Femur (tissue), 1 donor: Measurements from ENCODE around the gene CDC25B.
"Not testable (repeated sequence)": the region's sequence is repeated elsewhere in the genome, so short reads cannot be mapped to it uniquely, and the experiment has no call there.

Experiments
- DNase-seq: peaks from one replicate; pipeline ENCODE4 v3.0.0-alpha.2; 2017

The CDC25B gene

DNA sequence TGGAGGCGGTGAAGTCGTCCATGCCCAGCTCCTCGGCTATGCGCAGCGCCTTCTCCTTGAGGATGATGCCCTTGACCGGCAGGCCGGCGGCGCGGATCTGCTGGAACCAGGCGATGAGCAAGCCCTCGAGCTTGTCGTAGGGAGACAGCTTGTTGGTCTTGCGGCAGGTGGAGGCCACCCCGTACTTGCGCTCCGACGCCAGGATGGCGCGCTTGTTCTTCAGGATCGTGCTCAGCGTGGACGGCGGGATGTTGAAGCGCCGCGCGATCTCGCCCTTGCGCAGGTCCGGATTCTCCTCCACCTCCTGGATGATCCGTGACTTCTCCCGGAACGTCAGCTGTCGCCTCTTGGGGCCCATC lies 10.0 kb upstream of the CDC25B start:
- peak; percentile 77 for DNase-seq

- DNase-seq, result peak; percentile 94
Observed at GRCh38 chr20:3786665-3787323, 9.3 kb upstream of the CDC25B start, which contains the start of gene CENPB. Gene CENPB, minus strand, starts transcription at chr20:3786740. Its CDS starts 257 bp downstream, at chr20:3786483.

GRCh38 chr20:3787324-3788014 lies 8.6 kb upstream of the CDC25B start:
- no peak for DNase-seq

GRCh38 chr20:3788685-3789155 lies 7.4 kb upstream of the CDC25B start:
- no peak for DNase-seq

- DNase-seq, result not testable (repeated sequence)
Observed at GRCh38 chr20:3789201-3789600, 6.9 kb upstream of the CDC25B start.

DNA sequence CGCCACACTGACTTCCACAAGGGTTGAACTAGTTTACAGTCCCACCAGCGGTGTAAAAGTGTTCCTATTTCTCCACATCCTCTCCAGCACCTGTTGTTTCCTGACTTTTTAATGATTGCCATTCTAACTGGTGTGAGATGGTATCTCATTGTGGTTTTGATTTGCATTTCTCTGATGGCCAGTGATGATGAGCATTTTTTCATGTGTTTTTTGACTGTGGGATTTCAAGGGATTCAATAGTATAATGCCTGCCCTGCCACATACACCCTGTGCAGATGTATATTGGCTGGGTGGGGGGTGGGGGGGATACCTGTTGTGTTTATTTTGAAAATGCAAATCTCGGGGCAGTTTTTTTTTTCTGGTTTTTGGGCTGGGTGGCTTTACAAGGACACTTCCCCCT lies 1.9 kb upstream of the CDC25B start:
- not testable (repeated sequence) for DNase-seq

GRCh38 chr20:3794701-3795420 lies 1.2 kb upstream of the CDC25B start:
- DNase-seq, result no peak

DNA sequence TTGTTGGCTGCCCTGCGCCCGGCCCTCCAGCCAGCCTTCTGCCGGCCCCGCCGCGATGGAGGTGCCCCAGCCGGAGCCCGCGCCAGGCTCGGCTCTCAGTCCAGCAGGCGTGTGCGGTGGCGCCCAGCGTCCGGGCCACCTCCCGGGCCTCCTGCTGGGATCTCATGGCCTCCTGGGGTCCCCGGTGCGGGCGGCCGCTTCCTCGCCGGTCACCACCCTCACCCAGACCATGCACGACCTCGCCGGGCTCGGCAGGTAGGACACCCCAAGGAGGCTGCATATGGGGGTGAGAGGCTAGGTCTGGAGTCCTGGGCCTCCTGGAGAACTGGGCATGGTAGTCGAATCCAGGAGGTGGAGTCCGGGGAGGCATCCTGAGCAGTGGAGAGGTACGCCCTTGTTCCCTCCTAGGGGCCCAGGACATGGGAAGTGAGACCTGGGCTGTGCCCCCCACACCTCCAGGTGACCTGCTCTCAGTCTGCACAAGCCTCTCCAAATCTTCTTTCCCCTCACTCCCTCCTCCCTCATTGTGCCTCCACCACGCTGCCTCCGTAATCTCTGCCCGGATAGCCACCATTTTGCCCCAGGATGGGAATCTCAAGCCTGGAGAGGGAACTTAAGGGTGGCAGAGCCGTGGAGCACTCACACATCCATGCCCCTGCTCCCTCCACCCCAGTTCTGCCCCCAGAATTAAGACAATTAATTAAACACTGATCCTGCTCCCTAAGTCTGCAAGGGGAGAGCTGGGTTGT lies 541 bp downstream of the CDC25B start:
- no peak for DNase-seq

GRCh38 chr20:3797226-3797545 lies 1.1 kb downstream of the CDC25B start:
- DNase-seq, result no peak

- no peak for DNase-seq
Observed at GRCh38 chr20:3797592-3798372, 1.7 kb downstream of the CDC25B start.

DNA sequence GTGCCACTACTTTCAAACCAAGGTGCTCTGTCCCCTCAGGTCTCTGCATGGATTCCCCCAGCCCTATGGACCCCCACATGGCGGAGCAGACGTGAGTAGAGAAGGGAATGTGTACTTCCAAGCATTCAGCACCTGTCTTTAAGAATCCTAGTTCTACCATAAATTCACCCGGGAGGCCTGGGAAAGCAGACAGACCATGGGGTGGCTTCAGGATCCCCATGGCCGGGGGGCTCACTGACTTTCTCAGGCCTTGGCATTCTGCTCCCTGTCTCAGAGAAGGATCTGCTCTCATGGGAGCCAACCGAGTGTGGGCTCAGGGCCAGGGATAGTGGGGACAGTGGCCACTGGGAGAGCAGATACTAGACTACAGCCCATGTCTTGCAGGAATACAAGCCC lies 2.3 kb downstream of the CDC25B start:
- no peak for DNase-seq

DNA sequence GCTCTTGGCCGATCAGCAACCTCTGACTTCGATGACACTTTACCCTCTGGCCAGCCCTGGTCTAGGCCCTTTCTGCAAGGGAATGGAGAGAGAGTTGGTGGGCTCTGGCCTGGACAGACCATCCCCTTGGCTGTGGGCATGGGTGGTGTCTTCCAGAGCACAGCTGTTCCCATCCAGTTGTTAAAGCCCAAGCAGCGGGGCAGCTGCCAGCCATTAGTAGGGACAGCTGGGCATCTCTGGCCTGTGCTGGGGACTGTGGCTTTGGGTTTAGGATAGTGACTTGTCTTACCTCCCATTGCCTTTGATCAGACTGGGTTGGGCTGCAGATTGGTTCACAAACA lies 2.8 kb downstream of the CDC25B start:
- peak; percentile 76 for DNase-seq

DNA sequence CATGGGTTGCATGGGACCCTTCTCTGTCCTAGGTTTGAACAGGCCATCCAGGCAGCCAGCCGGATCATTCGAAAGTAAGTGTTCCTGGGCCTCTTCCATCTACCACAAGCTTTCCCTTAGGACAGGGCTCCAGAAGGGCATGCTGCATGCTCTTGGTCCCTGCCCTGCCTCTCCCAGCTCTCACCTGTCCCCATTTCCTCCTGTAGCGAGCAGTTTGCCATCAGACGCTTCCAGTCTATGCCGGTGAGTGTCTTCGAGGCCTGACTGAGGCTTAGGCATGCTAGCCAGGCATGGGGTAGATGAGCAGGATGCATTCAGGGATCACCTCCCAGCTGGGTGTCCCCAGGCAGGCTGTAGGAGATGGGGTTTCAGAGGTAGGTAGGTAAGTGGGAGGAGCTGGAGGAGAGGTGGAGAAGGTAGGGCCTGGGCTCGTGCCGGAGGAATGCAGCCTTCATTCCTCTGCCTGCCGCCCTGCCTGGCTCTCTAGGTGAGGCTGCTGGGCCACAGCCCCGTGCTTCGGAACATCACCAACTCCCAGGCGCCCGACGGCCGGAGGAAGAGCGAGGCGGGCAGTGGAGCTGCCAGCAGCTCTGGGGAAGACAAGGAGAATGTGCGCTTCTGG lies 4.3 kb downstream of the CDC25B start:
- DNase-seq, result peak; percentile 12

DNA sequence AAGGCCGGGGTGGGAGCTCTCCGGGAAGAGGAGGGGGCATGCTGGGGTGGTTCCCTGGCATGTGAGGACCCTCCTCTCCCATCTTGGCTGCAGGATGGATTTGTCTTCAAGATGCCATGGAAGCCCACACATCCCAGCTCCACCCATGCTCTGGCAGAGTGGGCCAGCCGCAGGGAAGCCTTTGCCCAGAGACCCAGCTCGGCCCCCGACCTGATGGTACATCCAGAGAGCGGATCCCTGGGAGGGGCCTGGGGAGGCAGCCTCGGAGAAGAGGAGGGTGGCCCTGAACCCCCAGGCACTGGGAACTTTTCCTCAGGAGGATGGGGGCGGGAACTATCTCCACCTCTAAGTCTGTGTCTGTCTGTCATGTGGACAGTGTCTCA lies 4.8 kb downstream of the CDC25B start:
- no peak for DNase-seq

DNA sequence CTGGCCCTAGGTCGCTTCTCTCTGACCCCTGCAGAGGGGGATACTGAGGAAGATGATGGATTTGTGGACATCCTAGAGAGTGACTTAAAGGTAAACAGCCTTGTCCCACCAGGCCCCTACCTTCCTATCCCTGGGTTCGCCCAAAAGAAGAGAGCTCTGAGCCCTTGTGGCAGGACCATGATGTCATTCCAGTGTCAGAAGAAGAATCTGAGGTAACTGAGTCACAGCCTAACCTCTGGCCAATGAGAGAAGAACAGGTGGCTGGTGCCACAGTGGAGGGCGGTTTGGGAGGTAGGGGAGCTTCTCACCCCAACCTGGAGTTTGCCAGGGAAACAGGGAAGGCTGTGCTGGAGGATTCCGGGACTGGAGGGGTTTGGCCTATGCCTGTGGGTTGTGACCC lies 5.2 kb downstream of the CDC25B start:
- DNase-seq, result no peak

GRCh38 chr20:3801846-3802245 lies 5.7 kb downstream of the CDC25B start:
- no peak for DNase-seq

DNA sequence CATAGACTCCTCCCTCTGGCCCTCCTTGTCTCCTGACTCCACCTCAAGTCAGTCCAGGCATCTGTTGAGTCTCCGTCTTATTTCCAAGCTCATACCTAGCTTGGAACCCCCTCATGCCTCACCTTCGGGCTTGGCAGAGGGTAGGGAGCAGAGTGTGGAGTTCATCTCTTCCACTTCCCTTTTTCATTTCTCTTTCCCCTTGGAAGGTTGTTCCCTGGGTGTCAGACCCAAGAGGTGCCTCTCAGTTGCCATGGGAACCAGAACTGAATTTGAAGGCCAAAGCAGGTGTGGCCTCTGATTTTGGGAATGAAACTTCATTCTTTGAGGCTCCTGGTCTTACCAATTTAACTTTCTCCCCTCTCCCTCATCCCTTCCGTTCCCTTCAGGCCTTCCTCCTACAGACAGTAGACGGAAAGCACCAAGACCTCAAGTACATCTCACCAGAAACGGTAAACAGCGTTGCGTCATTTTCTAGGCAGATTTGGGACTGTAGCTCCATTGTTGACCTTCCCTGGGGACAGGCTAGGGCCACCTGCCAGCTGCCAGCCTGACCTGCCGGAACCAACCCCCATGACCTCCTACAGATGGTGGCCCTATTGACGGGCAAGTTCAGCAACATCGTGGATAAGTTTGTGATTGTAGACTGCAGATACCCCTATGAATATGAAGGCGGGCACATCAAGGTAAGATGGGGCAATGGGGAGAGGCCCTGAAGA lies 6.6 kb downstream of the CDC25B start:
- DNase-seq, result no peak

GRCh38 chr20:3803289-3803688 lies 7.2 kb downstream of the CDC25B start:
- peak; percentile 13 for DNase-seq

- peak; percentile 10 for DNase-seq
Observed at GRCh38 chr20:3803854-3804253, 7.7 kb downstream of the CDC25B start.

GRCh38 chr20:3804254-3804751 lies 8.2 kb downstream of the CDC25B start:
- no peak for DNase-seq

- peak; percentile 19 for DNase-seq
Observed at GRCh38 chr20:3804781-3805180, 8.7 kb downstream of the CDC25B start.
